HG02588 (cell line): Measurements from ENCODE around the gene MYADML2.

Experiments used
- ATAC-seq: cut with Tn5 transposase; IDR thresholded peaks from one replicate; pipeline ENCODE4 v1.9.1; 2021; ENCODE audit warnings: mild to moderate bottlenecking, moderate library complexity; ENCODE audit not compliant: unreplicated experiment

The MYADML2 gene

GRCh38 chr17:81901167-81902022, 45.6 kb downstream of the MYADML2 start:
- no peak for ATAC-seq

DNA sequence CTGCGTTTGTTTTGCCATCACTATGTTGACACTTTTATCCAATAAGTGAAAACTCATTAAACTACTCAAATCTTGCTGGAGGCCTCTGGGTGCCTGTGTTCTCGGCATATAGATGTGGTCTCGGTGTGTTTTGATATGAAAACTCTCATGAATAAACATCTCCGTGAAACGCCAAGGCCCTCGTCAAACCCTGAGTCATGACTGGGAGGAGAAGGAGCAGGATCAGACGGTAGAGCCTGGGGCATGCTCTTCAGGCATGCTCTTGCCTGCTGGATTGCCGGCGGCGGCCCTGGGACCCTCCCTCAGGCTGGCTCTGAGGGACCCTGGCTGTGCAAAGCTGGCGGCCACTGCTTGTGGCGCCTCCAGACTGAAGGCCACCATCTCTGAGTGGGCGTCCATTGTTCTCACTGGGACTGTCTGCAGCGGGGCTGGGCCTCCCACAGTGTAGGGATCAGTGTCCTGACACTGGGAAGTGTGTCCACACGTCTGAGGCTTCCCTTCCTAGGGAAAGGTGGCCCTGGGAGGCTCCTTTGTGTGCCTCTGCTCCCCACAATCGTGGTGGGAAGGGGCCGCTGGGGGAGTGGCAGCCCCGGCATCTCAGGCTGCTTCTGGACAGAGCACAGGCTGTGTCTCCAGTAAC, 46.7 kb downstream of the MYADML2 start:
- ATAC-seq: no peak

GRCh38 chr17:81899514-81900166, 47.4 kb downstream of the MYADML2 start:
- ATAC-seq: no peak

GRCh38 chr17:81898885-81899284, 48.1 kb downstream of the MYADML2 start:
- no peak for ATAC-seq

GRCh38 chr17:81898029-81898866, 48.8 kb downstream of the MYADML2 start:
- no peak for ATAC-seq

DNA sequence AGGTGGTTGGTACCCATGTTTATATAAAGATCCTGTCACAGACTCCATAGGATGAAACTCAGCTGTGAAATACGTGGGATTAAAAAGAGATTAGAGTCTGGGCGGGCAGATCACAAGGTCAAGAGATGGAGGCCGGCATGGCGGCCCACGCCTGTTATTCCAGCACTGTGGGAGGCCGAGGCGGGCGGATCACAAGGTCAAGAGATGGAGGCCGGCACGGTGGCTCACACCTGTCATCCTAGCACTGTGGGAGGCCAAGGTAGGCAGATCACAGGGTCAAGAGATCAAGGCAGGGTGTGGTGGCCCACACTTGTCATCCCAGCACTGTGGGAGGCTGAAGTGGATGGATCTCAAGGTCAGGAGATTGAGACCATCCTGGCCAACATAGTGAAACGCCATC, 51.6 kb downstream of the MYADML2 start:
- ATAC-seq: no peak

GRCh38 chr17:81891303-81891552, 55.8 kb downstream of the MYADML2 start:
- ATAC-seq: no peak

DNA sequence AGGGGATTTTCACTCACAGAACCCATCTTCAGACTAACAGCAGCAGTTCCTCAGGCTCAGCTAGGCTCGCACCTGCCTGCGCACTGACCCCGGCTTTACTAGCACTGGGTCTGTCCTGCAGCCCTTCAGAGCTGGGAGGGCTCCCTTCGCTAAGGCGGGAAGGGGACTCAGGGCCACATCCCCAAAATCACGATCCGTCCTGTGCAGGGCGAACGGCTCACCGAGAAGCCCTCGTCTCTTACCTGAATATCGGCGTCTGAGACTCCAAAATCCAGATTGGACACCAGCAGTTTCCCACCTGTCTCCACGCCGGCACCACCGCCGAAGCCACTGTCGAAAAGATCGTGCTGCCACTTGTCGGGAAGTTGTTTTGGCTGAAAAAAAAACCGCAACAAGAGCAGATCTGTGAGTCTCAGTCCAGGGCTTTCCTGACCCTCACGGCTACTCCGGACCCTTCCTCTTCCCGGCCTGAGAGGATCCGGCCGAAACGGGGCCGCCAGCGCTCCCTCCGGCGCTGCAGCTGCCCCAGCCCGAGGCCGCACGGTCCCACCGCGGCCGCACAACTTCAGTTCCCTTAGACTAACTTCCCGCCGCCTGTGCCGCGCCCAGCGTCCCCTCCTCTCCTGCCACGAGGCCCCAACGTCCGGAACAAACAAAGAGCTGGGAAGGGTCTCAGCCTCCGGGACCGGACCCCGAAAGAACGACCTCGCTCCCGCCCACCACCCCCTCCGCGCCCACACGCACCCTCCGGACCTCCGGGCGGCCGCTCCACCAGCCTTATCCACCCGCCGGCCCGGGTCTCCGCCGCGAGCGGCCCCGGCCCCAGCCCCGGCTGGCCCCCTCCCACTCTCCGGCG, 56.4 kb downstream of the MYADML2 start:
- no peak for ATAC-seq
